Measurements from ENCODE around the gene NAGS. TPM values are rescaled to one million over a fixed set of nuclear protein-coding genes. Genes with fewer than 3 reads are reported as not detected.

The NAGS gene
- total RNA-seq, 4 donors from 2014 or later, result 0.13 to 1.2 (median 0.34) TPM

GRCh38 chr17:43979011-43979410 is 25.4 kb upstream of the NAGS start:
- Histone ChIP-seq H3K27me3 (peaks cover 14 to 39% (median 22%) of the 10 kb centered on the region in 3 donors), H3K4me1 (peaks cover 0 to 8% of the 10 kb centered on the region in 2 donors), H3K4me3 (no peak overlapping the region), H3K9me3 (no peaks in the 10 kb centered on the region), H3K27ac (no peak overlapping the region), H3K36me3 (no peaks in the 10 kb centered on the region)
- DNase-seq, result no peak
- no peak for ATAC-seq
- intact Hi-C loops (cut with DNase I; ENCODE audit: low total_unique reads) (no loop called here), in situ Hi-C loops (cut with MboI; ENCODE audit: low sequenced_read_pairs in 4 of 4) (no loop called here)
- TF ChIP-seq CTCF (IDR thresholded peaks at IDR 0.05 in 4 of 5, conservative IDR thresholded peaks at IDR 0.05 in 1 of 5), result no peak
- no peak for TF ChIP-seq POLR2A (IDR thresholded peaks at IDR 0.05)

- DNase-seq (no peak), ATAC-seq (no peak)
- Histone ChIP-seq H3K4me3 (no peak overlapping the region), H3K27ac (no peak overlapping the region), H3K4me1 (peaks cover 0 to 10% of the 10 kb centered on the region in 2 donors), H3K9me3 (no peaks in the 10 kb centered on the region), H3K27me3 (peaks cover 14 to 38% (median 22%) of the 10 kb centered on the region in 3 donors), H3K36me3 (no peaks in the 10 kb centered on the region)
- intact Hi-C loops (cut with DNase I; ENCODE audit: low total_unique reads), result no loop called here
- in situ Hi-C loops (cut with MboI; ENCODE audit: low sequenced_read_pairs in 4 of 4), result no loop called here
- TF ChIP-seq POLR2A (IDR thresholded peaks at IDR 0.05), result no peak
- TF ChIP-seq CTCF (IDR thresholded peaks at IDR 0.05 in 4 of 5, conservative IDR thresholded peaks at IDR 0.05 in 1 of 5), result no peak
Observed at GRCh38 chr17:43979671-43980070, 24.8 kb upstream of the NAGS start.

- no peak for ATAC-seq
- Histone ChIP-seq H3K27me3 (peaks cover 14 to 40% (median 19%) of the 10 kb centered on the region in 3 donors), H3K4me1 (peaks cover 12 to 15% of the 10 kb centered on the region in 2 donors), H3K9me3 (no peaks in the 10 kb centered on the region), H3K27ac (no peak overlapping the region), H3K4me3 (no peak overlapping the region), H3K36me3 (no peaks in the 10 kb centered on the region)
- in situ Hi-C loops (cut with MboI; ENCODE audit: low sequenced_read_pairs in 4 of 4) (no loop called here), intact Hi-C loops (cut with DNase I; ENCODE audit: low total_unique reads) (no loop called here)
- no peak for DNase-seq
- TF ChIP-seq POLR2A (IDR thresholded peaks at IDR 0.05) (no peak), CTCF (IDR thresholded peaks at IDR 0.05 in 4 of 5, conservative IDR thresholded peaks at IDR 0.05 in 1 of 5) (no peak)
Observed at GRCh38 chr17:43982171-43982570, 22.3 kb upstream of the NAGS start.

- TF ChIP-seq POLR2A (IDR thresholded peaks at IDR 0.05), result no peak
- TF ChIP-seq CTCF (IDR thresholded peaks at IDR 0.05 in 4 of 5, conservative IDR thresholded peaks at IDR 0.05 in 1 of 5), result no peak
- H3K27me3 ChIP-seq, result peaks cover 14 to 40% (median 17%) of the 10 kb centered on the region in 3 donors
- no peak for DNase-seq
- peaks cover 15 to 20% of the 10 kb centered on the region in 2 donors for H3K4me1 ChIP-seq
- in situ Hi-C loops (cut with MboI; ENCODE audit: low sequenced_read_pairs in 4 of 4), result no loop called here
- intact Hi-C loops (cut with DNase I; ENCODE audit: low total_unique reads), result no loop called here
- H3K27ac ChIP-seq, result no peak overlapping the region
- H3K36me3 ChIP-seq, result no peaks in the 10 kb centered on the region
- H3K9me3 ChIP-seq, result no peaks in the 10 kb centered on the region
- no peak for ATAC-seq
- H3K4me3 ChIP-seq, result peak overlapping the region in 2 of 4 donors; percentile 51 to 63
Observed at GRCh38 chr17:43983196-43983514, 21.3 kb upstream of the NAGS start.
